ENCODE data around the gene ABTB2.

DNA sequence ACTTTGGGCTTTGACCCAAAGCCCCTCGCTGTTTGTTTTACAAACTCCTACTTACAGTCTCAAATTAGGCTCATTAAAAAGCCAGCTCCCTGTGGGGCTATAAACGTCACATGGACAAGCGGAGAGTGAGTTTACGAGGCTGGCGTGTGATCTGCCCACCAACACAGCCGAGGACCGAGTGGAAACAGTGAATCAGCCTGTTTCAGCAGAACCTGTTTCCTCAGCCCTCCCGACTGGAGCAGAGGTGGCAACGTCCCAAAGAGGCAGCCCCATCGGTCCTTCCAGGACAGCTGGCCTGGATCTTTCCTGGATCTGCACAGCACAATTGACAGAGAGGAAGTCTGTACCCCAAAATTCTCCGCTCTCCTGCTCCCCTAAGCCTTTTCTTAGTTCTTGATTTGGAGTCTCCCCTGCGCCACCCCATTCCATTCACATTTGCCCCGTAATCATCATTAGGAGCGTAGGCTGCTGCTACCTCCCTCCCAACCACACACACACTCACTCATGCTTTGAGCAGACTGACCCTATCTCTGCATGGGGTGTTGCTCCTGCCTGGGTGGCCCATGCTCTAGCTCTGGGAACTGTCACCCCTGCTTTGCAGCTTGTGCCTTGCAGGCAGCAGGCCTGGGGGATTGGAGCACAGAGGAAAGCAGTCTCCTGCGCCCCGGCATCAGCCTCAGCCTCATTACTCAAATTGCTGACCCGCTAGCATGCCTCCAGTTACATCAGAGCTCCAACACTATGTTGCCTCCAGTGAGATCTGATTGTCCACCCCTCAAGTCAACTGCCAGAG, 134.6 kb downstream of the ABTB2 start:
- TF ChIP-seq, protein P1, sequence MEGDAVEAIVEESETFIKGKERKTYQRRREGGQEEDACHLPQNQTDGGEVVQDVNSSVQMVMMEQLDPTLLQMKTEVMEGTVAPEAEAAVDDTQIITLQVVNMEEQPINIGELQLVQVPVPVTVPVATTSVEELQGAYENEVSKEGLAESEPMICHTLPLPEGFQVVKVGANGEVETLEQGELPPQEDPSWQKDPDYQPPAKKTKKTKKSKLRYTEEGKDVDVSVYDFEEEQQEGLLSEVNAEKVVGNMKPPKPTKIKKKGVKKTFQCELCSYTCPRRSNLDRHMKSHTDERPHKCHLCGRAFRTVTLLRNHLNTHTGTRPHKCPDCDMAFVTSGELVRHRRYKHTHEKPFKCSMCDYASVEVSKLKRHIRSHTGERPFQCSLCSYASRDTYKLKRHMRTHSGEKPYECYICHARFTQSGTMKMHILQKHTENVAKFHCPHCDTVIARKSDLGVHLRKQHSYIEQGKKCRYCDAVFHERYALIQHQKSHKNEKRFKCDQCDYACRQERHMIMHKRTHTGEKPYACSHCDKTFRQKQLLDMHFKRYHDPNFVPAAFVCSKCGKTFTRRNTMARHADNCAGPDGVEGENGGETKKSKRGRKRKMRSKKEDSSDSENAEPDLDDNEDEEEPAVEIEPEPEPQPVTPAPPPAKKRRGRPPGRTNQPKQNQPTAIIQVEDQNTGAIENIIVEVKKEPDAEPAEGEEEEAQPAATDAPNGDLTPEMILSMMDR (IDR thresholded peaks at IDR 0.05): no peak
- TF ChIP-seq POLR2A (IDR thresholded peaks at IDR 0.05): no peak

Measured in esophagus squamous epithelium (tissue), 4 donors.